Measurements from ENCODE around the gene LDLRAD4.

LDLRAD4 gene

DNA sequence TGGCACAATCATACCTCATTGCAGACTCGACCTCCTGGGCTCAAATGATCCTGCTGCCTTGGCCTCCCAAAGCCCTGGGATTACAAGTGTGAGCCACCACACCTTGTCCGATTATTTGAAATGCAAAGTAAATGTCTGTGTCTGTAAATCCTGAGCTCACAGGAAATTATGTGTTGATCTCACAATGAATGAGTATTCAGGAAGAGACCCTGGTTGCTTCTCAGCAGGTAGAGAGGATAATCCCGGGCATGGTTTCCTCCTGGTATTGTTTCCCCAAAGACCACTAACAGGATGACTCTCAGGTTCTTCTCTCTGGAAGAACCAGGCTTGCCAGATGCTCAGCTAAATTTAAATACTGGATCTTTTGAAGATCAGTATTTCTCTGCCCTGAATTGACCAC, 147.6 kb downstream of the LDLRAD4 start:
- no peak overlapping the region for H3K9ac ChIP-seq (ENCODE audit: low read length)
- no peaks in the 10 kb centered on the region for H3F3A ChIP-seq (ENCODE audit: insufficient read depth)
- no peaks in the 10 kb centered on the region for H3K27me3 ChIP-seq (ENCODE audit: low read length)
- no peak overlapping the region for H2AFZ ChIP-seq (ENCODE audit: low read depth, low read length, severe bottlenecking)
- H3K9me3 ChIP-seq (ENCODE audit: insufficient read depth, low read length) = no peaks in the 10 kb centered on the region
- no peaks in the 10 kb centered on the region for H3K36me3 ChIP-seq (ENCODE audit: low read length)
- TF ChIP-seq, protein P1, sequence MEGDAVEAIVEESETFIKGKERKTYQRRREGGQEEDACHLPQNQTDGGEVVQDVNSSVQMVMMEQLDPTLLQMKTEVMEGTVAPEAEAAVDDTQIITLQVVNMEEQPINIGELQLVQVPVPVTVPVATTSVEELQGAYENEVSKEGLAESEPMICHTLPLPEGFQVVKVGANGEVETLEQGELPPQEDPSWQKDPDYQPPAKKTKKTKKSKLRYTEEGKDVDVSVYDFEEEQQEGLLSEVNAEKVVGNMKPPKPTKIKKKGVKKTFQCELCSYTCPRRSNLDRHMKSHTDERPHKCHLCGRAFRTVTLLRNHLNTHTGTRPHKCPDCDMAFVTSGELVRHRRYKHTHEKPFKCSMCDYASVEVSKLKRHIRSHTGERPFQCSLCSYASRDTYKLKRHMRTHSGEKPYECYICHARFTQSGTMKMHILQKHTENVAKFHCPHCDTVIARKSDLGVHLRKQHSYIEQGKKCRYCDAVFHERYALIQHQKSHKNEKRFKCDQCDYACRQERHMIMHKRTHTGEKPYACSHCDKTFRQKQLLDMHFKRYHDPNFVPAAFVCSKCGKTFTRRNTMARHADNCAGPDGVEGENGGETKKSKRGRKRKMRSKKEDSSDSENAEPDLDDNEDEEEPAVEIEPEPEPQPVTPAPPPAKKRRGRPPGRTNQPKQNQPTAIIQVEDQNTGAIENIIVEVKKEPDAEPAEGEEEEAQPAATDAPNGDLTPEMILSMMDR (IDR thresholded peaks at IDR 0.05; ENCODE audit: insufficient read depth, low read length, poor library complexity, severe bottlenecking) = no peak
- no peak for TF ChIP-seq EZH2phosphoT487 (conservative IDR thresholded peaks at IDR 0.05; ENCODE audit: low read length)
- no peak overlapping the region for H3K27ac ChIP-seq (ENCODE audit: low read depth, low read length)
- H4K20me1 ChIP-seq (ENCODE audit: low read depth, low read length) = no peaks in the 10 kb centered on the region
- H3K4me2 ChIP-seq (ENCODE audit: low read depth, low read length, poor library complexity, severe bottlenecking) = no peak overlapping the region
- H3K79me2 ChIP-seq (ENCODE audit: insufficient read depth, low read length) = no peaks in the 10 kb centered on the region
- no peak overlapping the region for H3K4me3 ChIP-seq (ENCODE audit: insufficient read depth, low read length, poor library complexity, severe bottlenecking)
- no peaks in the 10 kb centered on the region for H3K9me2 ChIP-seq (replicated peaks; ENCODE audit: insufficient read depth, low read length)

DNA sequence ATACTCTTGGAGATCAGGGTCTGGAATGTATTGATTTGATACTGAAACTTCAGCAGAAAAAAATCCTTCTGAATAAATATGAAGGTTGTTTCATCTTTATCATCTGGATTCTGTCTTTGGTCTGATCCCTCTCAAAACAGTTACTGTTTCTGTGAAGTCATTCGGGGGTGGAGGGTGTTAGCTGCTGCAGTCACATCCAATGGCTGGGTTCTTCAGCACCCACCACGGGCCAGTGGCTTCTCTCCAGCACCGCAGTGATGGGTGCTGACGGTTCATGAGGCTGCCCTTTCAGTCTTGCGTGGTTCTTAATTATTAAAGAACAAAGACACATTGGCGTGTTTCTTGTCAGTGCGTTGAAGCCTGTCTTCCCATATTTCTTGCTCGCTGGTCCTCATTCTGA, 148.0 kb downstream of the LDLRAD4 start:
- no peaks in the 10 kb centered on the region for H3K9me3 ChIP-seq (ENCODE audit: insufficient read depth, low read length)
- H3K79me2 ChIP-seq (ENCODE audit: insufficient read depth, low read length) = no peaks in the 10 kb centered on the region
- no peaks in the 10 kb centered on the region for H3K9me2 ChIP-seq (replicated peaks; ENCODE audit: insufficient read depth, low read length)
- H3K4me2 ChIP-seq (ENCODE audit: low read depth, low read length, poor library complexity, severe bottlenecking) = no peak overlapping the region
- no peak overlapping the region for H3K27ac ChIP-seq (ENCODE audit: low read depth, low read length)
- no peak overlapping the region for H3K9ac ChIP-seq (ENCODE audit: low read length)
- TF ChIP-seq EZH2phosphoT487 (conservative IDR thresholded peaks at IDR 0.05; ENCODE audit: low read length) = no peak
- TF ChIP-seq, protein P1 (IDR thresholded peaks at IDR 0.05; ENCODE audit: insufficient read depth, low read length, poor library complexity, severe bottlenecking) = no peak
- H3K4me3 ChIP-seq (ENCODE audit: insufficient read depth, low read length, poor library complexity, severe bottlenecking) = no peak overlapping the region
- no peaks in the 10 kb centered on the region for H3K36me3 ChIP-seq (ENCODE audit: low read length)
- H3K27me3 ChIP-seq (ENCODE audit: low read length) = no peaks in the 10 kb centered on the region
- H2AFZ ChIP-seq (ENCODE audit: low read depth, low read length, severe bottlenecking) = no peak overlapping the region
- no peaks in the 10 kb centered on the region for H4K20me1 ChIP-seq (ENCODE audit: low read depth, low read length)
- H3F3A ChIP-seq (ENCODE audit: insufficient read depth) = no peaks in the 10 kb centered on the region

DNA sequence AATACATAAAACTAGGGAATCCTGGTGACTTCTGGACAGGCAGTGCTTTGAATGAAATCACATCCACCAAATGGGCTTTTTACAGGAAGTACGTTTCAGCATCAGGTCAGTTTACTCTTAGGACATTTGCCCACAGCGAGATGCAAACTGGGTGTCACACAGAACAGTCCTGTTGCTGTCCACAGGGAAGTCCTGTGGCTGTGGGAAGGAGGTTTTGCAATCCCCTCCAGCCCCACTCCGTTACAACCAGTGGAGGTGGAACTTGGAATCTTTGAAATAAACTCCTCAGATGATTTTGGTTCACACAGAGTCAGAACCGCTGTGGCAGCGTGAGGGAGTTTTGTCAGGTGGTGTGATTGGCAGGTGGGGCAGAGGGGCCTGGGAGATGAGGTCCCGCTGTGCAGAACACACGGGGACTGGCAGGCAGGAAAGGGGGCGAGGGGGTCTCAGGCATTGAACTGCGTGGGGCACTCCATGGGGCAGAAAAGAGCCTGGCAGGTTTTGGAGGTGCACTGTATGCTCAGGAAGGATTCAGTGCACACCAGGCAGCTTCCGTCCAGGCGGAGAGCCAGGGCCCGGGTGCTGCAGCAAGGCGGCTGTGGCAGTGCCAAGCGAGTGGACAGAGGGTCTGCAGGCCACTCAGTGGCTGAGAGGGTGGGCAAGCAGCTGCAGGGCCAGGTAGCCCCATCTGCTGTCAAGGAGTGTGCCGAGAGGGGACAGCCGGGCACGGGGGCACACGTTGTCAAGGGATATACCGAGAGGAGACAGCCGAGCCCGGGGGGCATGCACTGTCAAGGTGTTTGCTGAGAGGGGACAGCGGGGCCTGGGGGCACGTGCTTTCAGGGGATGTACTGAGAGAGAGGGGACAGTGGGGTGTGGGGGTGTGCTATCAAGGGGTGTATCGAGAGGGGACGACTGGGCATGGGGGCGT, 148.7 kb downstream of the LDLRAD4 start:
- Histone ChIP-seq H3K9me2 (replicated peaks; ENCODE audit: insufficient read depth, low read length) (no peaks in the 10 kb centered on the region), H3K4me3 (ENCODE audit: insufficient read depth, low read length, poor library complexity, severe bottlenecking) (no peak overlapping the region), H3F3A (ENCODE audit: insufficient read depth) (no peaks in the 10 kb centered on the region), H3K27me3 (ENCODE audit: low read length) (no peaks in the 10 kb centered on the region), H4K20me1 (ENCODE audit: low read depth, low read length) (no peaks in the 10 kb centered on the region), H3K9ac (ENCODE audit: low read length) (no peak overlapping the region), H3K79me2 (ENCODE audit: insufficient read depth, low read length) (no peaks in the 10 kb centered on the region), H3K27ac (ENCODE audit: low read depth, low read length) (no peak overlapping the region), H3K9me3 (ENCODE audit: insufficient read depth, low read length) (no peaks in the 10 kb centered on the region), H3K4me2 (ENCODE audit: low read depth, low read length, poor library complexity, severe bottlenecking) (no peak overlapping the region), H2AFZ (ENCODE audit: low read depth, low read length, severe bottlenecking) (no peak overlapping the region), H3K36me3 (ENCODE audit: low read length) (no peaks in the 10 kb centered on the region)
- TF ChIP-seq, protein P1 (IDR thresholded peaks at IDR 0.05; ENCODE audit: insufficient read depth, low read length, poor library complexity, severe bottlenecking) = no peak
- no peak for TF ChIP-seq EZH2phosphoT487 (conservative IDR thresholded peaks at IDR 0.05; ENCODE audit: low read length)

All from SU-DHL-6 (cell line).